ENCODE measurements around the gene RBM4B.

Gene RBM4B

DNA sequence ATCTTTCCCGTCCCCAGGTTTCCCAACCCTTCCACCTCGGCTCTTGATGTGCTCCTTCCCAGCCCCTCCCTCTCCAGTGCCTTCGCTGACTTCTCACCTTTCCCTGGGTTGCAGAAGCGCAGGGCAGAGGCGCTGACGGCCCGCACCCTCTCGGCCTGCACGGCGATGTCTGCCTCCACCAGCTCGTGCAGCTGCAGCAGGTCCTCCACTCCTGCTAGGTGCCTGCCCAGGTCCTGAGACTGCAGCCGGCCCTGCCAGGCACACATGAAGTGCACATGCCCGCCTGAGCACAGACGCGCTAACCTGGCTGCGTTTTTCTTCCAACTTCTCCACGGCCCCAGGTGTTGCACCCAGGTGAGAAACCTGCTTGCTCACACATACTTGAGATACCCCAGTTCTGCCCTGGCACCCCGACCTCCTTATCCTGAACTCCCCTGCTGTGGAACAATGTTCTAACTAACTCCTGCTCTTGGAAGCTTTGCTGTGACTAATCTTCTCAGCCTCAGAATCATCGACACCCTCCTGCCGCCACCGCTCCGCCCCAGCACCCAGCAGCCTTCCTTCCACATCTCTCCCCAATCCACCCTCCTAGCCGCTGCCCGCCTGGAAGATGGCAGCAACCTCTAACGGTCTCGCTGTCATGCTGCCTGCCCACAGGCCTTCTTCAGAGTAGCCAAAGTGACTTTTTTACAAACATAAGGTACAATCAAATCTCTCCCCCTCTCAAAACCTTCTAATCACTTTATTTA, 28.1 kb upstream of the RBM4B start:
- no peak for DNase-seq

DNA sequence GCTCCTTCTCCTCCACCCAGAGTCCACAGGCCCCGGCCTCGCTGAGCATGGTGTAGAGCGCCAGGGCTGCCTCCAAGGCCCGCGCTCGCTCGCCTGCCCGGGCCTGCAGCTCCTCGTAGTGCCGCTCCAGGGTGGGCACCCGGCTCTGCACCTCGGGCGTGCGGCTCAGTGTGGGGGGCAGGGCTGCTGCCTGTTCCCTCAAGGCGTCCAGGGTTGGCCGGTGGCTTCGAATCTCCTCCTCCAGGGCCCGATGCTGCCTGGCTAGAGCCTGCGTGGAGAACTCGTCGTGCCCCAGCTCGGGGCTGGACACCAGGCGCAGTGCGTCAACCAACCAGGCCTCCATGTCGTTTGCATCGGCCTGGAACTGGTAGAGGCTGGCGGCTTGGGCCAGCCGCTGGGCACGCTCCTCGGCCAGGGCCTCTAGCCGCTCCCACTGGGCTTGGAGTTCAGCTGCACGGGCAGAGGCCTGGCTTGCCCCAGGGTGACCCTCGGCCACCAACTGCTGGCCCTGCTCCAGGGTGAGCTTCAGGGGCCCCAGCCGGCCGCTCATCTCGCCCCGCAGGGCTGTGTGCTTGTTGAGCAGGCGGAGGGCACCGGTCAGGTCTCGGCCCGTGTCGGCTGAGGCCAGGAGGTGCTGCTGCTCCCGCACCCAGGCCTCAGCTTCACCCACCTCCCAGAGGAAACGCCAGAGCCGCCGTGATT, 27.1 kb upstream of the RBM4B start:
- no peak for DNase-seq

DNA sequence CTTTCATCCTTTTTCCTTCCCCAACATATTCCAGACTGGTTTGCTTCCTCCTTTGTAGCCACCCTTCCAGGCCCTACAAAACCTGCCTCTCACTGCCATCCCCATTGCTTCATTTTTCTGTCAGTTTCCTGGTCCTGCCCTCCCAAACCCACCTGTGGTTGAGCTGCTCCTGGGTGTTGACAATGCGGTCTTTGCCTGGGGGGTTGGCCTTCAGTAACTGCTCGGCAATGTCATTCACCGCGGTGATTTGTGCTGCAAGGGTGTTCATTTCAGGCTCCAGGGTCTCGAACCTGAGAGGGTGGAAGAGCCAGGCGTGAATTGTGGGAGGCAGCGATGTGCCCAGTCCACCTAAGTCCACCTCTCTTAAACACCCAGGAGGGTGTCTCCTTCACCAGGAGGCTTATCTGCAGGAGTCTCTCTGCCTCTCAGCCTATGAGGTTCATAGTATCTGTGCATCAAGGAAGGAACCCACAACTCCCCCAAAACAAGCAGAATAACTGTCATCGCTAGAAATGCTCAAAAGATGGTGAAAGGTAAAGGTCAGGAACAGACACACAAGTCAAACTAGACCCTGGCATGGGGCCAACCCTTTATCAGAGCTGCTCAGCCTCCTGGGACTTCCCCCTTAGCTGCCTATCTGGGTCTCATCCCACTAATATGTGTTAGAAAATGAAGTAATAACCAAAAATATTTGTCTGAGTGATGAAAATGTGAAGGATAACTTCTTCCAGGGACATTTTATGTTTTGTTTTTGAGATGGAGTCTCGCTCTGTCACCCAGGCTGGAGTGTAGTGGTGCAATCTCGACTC, 23.9 kb upstream of the RBM4B start:
- no peak for DNase-seq

DNA sequence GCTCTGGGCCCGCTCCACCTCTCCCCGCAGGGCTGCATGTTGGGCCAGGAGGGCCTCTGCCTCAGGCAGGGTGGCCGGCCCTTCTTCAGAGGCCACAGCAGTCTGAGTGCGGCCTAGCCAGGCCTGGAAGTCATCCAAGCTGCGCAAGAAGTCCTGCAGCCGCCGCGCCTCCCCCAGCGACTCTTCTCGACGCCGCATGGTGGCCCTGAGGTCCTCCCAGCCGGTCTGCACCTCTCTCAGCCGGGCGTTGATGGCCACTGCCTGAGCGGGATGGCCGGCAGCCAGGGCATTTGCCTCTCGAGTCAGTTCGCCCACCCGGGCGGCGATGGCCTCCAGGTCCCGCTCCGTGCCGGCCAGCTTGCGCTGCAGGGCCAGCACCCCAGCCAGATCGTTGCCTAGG, 23.1 kb upstream of the RBM4B start:
- no peak for DNase-seq

DNA sequence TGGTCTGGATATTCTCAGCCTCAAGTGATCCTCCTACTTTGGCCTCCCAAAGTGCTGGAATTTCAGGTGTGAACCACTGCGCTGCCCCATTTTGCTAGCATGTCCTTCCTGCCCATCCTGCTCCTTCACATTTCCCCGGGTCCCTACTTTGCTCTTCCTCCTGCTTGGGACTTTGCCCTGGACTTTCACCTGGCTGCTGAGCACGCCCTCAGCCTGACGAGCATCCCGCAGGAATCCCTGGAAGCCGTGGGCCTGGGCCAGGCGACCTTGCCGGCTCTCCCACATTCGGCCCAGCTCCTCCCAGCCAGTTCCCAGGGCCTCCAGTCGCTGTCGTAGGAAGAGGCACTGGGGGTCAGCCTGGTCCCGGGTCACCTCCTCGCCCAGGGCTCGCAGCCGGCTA, 22.6 kb upstream of the RBM4B start:
- DNase-seq: no peak

DNA sequence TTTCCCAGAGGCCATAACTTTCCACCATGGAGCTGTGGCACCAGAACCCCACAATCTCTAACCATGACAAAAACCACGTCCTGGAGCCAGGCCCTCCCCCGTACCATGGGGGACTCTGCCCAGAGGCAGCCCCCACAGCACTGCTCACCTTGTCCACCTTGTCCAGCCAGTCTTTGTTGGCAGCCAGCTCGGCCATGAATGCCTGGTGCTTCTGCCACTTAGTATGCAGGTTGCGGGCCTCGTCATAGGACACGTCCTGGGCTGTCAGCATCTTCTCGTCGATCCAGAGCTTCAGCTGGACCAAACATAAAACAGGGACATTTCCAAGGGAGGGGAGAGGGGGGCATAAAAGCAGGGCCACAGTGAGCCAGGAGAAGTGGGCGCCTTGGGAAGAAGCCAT, 20.8 kb upstream of the RBM4B start:
- DNase-seq: no peak

DNA sequence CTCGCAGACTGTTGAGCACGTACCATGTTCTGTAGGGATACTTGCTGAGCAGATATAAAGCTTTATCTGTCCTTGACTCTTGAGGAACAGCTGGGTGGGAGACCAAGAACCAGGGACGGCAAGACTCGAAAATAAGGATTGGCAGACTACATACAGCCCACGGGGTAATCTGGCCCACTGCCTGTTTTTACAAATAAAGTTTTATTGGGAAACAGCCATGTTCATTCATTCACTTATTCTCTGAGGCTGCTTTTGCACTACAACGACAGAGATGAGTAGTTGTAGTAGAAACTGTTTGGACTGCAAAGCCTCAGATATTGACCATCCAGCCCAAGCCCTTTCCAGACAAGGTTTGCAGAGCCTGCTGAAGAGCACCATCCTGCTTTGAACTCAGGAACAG, 20.3 kb upstream of the RBM4B start:
- no peak for DNase-seq

DNA sequence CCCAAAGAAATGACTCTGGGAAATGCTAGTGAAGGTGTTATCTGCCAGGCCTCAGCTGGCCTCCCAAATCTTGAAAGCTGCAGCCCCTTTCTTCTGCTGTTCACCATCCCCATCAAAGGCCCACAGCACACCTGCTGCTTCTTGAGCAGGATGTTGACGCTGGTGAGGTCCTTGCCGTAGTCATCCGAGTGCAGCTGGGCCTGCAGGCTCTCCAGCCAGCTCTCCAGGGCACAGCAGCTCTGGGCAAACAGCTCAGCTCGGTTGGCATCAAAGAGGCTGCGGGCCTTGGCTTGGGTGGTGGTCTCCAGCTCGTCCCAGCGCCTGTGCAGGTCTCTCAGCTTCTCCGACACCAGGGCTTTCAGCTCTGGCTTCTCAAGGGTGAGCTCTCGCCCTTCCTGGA, 18.5 kb upstream of the RBM4B start:
- no peak for DNase-seq

DNA sequence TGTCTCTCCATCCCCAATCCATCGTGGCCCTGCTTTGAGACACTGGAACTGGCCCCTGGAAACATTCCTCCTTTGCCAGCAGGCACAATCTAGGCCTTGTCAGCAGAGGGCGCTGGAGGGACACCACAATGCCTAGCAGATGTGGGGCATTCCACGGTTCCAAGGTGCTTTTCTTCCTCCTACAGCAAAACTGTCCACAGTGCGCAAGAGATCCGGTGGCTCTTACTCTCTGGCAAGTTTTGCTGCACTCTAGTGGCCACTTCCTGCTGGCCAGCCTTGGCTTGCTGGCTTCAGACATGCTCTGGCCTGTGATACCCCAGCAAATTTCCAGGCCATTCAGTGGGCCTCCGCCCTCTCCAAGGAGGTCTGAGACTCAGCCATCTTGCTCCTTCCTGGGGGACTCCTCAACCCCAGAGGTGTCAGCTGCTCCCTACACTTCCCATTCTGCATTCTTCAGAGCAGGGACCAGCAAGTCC, 17.1 kb upstream of the RBM4B start:
- DNase-seq: peak; percentile 84

DNA sequence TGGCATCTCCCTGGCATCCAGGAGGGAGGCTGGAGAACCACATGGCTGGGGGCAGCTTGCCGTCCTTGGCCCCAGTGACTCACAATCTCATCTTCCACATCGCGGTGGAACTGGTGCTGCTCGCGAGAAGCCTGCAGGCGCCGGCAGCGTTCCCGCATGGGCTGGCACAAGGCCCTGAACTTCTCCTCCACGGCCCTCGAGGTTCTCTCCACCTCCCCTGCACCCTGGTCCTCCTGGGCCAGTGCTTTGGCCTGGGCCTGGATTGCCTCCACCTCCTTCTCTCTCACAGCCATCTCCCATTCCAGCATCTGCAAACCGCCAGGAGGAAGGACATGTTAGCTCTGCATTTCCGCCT, 16.3 kb upstream of the RBM4B start:
- DNase-seq: no peak

DNA sequence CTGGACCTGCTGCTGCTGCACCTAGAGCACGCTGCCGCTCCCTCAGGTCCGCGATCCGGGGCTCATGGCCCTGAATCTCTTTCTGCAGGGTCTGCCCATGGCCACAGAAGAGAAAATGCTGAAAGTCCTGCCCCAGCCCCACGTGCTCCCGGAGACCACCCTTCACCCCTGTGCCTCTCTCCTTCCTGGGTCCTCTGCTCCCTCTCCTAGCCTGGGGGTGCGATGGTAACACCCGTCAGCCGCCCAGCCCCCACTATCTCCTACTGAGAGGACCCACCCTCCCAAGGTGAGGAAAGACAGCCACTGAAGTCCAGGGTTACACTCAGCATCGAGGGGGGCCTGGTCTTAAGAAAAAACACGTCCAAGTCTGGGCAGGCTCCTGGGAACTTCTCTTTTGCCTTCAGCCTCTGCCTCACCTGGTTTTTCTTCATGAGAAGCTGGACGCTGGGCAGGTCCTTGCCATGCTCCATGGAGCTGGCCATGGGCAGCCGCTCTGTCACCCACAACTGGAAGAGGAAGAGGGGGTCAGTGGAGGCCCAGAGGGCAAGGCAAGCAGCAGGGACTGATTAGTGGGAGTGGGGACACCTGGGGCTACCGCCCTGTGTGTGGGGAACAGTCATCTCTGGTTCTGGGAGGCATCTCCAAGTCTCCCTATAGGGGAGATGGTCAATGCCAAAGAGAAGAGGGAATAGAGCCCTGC, 15.8 kb upstream of the RBM4B start:
- DNase-seq: no peak

DNA sequence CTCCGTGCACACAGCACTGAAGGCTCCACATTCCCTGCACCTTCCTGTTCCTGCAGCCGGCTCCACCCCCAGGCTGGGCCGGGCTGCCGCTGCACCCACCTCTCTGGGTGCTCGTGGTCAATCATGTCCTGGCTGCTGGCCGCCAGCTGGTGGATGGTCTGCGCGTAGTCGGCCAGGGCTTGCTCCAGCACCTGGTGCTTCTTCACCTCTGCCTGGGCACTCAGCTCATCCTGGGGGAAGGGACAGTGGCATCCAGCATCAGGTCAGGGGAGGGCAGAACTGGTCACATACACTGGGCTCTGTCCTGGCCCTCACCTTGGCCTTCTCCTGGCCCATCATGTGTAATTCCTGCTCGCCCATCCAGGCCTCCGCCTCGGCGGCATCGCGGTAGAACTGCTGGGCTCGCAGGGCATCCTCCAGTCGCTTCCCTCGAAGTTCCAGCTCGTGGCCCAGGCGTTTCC, 15.2 kb upstream of the RBM4B start:
- DNase-seq: no peak

DNA sequence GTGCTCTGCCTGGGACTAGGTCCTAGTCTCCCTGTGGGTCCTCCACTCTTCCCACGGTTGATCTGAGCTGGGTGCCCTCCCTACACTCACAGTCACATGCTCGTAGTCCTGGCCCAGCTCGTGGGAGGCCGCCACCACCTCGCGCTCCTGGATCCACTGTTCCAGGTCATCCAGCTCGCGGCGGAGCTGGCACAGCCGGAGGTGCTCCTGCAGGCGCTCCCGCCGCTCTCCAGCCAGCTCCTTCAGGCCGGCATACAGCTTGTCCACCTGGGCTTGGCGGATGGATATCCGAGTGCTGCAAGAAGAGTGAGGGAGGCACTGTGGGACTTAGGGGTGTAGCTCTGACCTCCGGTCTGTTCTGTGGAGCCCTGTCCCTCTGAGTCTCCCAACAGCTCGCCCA, 14.8 kb upstream of the RBM4B start:
- no peak for DNase-seq

DNA sequence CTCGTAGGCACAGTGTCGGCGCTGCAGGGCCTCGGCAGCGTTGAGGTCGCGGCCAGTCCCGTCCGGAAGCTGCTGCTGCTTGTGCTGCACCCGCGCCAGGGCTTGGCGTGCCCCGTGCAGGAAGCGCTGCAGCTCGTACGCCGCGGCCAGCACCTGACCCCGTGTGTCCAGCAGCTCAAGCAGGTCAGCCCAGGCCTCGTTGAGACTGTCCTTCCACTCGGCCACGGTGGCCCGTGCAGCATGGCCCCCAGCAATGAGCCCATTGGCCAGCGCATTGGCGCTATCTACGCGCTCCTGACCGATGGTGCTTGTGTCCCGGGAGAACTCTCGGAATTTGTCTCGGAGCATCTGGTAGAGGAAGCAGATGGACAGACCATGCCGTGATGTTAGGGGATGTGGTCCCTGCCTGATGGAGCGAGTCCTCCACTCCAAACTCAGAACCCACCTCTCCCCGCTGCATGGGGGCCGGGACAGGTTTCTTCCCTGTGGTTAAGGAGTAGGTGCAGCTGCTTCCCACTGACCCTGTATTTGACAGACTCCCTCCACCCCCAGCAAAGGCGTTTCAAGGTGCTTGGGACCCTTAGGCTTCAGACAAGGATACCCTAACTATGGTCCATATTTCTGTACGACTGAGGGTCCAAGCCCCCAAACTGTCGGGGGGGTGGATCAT, 13.8 kb upstream of the RBM4B start:
- no peak for DNase-seq

DNA sequence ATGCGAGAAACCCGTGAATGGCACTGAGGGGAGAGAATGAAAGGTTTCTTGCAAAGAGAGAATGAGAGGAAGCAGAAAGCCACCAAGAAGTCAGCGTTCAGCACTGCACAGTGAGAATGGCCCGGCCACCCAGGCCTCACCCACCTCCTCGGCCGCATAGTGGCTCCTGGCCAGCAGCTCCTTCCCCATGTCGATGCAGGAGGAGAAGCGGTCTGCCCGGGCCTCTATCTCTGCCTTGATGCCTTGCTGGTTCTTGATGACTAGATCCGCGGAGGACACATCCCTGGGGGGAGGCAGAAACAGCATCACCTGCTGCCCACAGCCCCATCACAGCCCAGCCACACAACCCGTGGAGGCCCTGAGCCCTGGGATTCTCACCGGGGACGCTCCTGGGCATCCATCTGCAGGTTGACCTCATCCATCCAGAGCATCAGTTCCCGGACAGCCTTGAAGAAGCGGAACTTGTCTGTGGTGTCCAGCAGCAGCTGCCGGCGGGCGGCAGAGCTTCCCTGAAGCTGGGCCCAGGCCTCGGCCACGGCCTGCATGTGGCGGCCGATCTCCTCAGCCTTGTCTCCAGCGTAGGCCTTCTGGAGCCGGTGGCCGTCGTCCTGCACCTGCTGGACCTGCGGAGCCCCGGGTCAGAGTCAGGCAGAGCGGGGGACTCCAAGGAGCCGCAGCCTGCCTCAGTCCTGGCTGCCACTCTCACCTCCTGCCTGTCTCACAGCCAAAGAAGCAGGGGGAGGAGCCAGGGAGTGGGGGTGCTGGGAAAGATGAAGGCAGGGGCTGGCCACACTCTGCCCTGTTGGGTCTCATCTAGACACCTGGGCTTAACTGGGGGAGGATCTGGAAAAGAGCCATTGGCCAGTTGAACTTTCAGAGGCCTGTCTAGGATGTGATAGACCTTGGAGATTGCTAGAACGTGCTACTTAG, 12.2 kb upstream of the RBM4B start:
- no peak for DNase-seq

DNA sequence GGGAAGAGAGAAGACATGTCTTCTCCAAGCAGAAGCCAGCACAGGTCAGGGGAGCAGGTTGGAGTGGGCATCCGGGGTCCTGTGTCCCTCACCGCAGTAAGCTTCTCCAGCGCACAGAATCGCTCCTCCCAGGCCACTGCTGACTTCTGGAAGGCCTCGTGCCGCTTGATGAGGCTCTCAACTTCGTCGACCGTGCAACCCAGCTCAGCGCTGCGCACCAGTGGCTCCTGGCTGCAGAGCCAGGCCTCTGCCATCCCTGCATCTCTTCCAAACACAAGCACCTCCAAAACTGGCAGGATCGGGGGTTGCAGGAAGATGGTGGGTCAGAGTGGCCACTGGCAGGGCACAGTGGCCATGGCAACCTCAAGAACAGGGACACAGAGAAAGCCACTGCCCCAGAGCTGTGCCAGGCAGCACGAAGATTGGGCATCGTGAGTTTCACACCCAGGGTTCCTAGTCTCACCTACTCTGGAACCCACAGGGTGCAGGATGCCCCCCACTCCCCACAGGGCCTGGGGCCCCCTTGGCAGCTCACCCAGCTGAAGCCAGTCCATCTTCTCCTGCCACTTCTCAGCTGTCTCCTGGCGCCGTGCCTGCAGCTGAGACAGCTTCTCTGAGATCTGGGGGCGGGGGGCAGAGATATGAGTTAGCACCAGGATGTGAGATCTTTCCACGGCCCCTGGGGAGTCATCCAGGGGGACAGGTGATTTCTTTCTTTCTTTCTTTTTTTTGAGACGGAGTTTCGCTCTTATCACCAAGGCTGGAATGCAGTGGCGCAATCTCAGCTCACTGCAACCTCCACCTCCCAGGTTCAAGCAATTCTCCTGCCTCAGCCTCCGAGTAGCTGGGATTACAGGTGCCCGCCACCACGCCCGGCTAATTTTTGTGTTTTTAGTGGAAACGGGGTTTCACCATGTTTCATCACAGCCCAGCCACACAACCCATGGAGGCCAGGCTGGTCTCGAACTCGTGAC, 11.2 kb upstream of the RBM4B start:
- DNase-seq: no peak

DNA sequence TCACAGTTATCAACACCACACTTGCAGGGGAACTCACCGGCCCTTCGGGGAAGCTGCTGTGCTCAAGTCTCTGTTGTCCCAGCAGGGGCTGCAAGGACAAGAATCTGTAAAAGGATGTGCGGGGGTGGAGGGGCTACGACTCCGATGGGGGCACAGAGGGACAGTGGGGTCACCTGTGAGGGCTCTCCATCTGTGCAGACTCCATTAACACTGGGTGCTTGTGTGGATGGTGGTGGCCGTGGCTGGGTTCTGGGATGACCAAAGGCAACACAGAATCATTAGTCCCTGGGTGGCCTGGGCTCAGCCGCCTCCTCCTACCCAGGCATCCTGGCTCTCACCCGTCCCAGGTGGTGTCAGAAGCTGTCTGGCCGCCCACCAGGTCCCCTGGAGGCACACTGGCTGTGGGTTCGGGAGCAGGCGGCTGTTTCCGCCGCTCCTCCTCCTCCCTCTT, 10.2 kb upstream of the RBM4B start:
- no peak for DNase-seq

DNA sequence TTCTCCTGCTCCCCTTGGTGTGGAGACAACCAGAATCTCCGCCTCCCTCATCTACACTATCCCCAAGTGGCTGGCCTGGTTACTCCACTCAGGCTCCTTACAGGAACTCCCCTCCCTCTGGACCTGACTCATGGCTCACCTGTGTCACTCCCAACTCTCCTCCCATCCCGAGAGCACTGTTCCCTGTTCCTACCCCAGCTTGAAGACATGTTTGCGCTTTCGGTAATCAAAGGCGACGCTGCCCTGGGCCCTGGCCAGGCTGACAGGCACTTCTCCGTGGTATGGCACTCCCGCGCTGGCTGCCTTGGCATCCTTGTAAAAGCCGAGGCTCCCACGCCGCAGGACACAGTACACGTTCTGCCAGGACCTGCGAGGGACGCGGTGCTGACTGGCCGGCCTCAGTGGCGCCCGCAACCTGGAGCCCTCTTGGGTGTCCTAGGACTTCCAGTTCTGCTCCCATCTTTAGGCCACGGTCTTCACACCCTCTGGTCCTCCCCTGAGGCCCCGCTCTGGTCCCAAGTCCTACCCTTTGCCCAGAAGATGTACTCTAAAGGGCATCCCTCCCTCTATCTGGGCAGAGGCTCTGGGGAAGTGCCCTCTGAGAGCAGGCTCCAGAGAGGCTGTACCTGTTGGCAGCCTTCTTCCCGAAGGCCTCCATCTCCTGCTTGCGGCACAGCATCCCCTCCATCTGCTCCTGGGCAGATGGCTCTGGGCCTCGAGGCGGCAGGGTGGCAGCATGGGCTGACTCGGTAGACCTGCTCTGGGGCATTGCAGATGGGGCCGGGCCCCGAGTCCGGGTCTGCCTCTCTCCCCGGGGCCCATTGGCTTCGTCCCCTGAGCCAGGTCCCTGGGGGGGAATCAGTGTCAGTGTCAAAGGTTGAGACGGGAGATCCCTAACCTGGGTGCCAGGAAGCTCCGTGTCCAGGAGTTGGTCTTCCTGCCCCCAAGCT, 9.4 kb upstream of the RBM4B start:
- no peak for DNase-seq

Data from stimulated activated CD4-positive, alpha-beta T cell treated with anti-CD3 and anti-CD28 coated beads, Interleukin-4, amount 100 ng/mL, for 1 hour (primary cell).